SIG-M5 (cell line): ENCODE measurements around the gene PKD1L1.
"Not testable (repeated sequence)": the region's sequence is repeated elsewhere in the genome, so short reads cannot be mapped to it uniquely, and the experiment has no call there.

Experiments
- DNase-seq: peaks from one replicate; lab custom pipeline; 2025; lab: John Stamatoyannopoulos, UW

The PKD1L1 gene

DNA sequence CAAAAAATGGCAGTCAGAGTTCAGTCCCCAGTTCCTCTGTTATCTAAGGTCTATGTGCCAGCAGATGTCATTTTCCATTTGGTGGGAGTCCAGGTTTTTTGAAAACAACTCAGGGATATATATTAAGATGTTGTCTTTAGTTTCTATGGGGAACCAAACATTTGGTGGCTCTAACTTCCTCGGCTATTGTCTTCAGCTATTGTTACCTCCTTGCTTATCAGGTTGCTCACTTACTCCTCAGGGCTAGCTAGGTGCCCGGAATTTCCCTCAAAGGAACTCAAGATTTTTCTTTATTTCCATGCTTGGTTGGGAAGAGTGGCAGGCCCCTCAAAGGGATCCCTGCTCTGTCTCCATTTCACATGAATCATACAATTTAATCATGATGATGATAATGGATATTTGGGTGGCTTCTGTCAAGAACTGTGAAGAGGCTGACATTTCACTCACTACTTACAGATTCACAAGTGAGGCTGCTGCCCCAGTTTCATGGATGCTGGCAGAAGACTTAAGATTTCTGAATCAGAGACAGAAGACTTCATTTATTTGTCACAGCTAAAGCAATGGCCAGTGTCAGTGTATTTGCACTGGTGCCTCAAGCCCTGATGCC, 182.8 kb downstream of the PKD1L1 start:
- no peak for DNase-seq

DNA sequence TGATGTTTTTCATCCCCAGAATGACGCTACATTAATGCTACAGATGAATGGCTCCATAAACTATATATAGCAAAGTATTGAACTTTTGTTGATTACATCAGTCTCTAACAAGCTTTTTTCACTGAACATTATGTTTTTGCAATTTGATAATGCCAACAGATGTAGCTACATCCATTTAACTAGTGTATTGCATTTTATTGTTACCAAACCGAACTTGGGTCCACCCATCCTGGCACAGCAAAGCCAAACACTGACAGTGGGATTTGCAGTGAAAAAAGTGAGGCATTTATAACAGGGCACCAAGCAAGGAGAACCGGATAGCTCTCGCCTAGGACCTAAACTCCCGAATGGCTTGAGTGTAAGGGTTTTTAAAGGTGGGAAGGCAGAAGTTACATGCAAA, 183.5 kb downstream of the PKD1L1 start:
- no peak for DNase-seq

- no peak for DNase-seq
These were observed 184.9 kb downstream of the PKD1L1 start for GRCh38 chr7:47763063-47763974.

- no peak for DNase-seq
These were observed 185.6 kb downstream of the PKD1L1 start for GRCh38 chr7:47762746-47763062.

GRCh38 chr7:47762207-47762606, 186.1 kb downstream of the PKD1L1 start:
- no peak for DNase-seq

DNA sequence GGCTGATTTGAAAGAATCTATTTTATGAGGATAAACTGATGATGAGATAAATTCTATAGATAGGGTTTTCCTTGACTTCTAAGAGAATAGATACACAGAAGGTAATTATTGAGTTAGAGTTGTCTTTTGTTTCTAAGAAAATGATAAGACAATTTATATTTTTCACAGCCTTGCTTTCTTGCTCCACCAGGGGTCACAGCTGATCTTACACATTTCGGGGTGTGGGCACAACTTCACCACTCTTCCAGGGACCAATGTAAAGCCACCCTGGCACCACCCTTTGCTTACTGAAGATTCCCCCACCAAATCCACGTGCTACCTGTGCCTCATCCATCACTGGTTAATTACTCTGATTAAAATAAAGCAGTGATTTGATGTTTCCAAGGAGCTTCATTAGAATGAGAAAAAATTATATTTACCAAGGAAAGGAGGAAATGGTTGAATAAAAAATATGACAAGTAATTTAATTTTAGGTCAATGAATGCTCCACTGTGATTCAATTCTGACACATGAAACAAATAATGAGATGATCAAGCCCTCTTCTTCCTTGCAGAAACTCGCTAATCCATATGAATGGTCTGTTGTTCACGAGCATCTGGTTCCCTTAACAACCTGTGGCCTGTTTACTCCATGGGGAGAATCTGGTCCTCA, 189.1 kb downstream of the PKD1L1 start:
- no peak for DNase-seq

DNA sequence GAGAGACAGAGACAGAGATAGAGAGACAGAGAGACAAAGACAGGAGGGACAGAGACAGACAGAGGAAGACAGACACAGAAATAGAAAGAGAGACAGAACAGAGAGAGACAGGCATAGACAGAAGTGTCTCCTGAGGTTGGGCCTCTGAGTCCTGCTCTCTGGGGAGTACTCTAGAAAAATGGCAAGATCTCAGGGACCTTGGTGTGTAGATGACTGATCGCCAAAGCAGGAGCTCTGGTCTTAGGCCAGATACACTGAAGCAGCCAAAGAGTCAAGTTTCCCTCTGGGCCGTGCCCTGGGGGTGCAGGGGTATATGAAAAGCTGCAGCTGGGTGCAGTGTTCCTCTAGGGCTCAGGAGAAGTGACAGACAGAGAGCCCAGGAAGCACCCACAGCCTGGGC, 189.7 kb downstream of the PKD1L1 start:
- no peak for DNase-seq

DNA sequence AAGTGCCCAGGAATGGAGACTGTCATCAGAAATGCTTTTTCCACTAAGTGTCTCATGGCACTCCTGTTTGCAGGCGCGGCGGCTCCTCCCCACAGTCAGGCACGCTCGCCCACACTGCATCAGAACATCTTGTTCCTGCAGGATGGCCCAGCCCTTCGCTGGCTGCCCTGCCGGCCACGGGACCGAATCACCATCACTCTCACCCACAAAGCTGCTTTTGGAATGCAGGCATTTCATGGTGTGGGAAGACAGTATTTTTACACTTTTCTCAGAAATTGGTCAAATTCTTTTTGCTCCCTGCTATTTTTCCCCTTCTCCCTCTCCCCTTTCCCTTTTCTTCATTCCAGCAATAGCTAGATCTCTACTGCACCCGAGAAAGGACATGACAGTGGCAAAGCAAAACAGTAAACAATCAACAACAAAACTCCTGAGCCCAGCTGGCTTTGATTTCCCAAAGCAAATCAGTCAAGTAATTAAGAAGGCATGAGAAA, 190.3 kb downstream of the PKD1L1 start:
- no peak for DNase-seq

GRCh38 chr7:47756636-47757035, 191.6 kb downstream of the PKD1L1 start:
- no peak for DNase-seq

- no peak for DNase-seq
These were observed 193.0 kb downstream of the PKD1L1 start for GRCh38 chr7:47755248-47755647.

GRCh38 chr7:47751724-47752123, 196.5 kb downstream of the PKD1L1 start:
- not testable (repeated sequence) for DNase-seq

DNA sequence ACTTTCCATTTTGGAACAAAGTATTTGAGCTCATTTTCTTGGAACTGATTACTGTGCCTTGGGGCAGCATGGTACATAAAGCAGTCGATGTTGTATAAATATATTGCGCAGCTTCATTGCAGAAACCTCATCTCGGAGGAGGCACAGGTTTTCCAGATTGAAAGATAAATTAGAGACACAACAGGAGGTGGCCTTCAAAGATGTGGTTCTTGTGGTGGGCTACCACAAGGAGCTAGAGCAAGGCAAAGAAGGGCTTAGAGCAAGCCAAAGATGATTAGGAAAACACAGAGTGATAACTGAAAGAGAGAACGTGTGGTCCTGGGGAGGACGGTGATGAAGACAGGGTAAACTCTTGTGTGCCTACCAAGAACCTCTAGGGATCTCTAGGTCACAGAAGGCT, 197.2 kb downstream of the PKD1L1 start:
- DNase-seq, result no peak

GRCh38 chr7:47748041-47748440, 200.2 kb downstream of the PKD1L1 start:
- no peak for DNase-seq

- DNase-seq, result no peak
These were observed 201.1 kb downstream of the PKD1L1 start for GRCh38 chr7:47747160-47747559.

GRCh38 chr7:47746468-47746867, 201.8 kb downstream of the PKD1L1 start:
- DNase-seq, result no peak

- DNase-seq, result no peak
These were observed 203.4 kb downstream of the PKD1L1 start for GRCh38 chr7:47744883-47745282.

- no peak for DNase-seq
These were observed 204.2 kb downstream of the PKD1L1 start for GRCh38 chr7:47743965-47744591.

- no peak for DNase-seq
These were observed 206.3 kb downstream of the PKD1L1 start for GRCh38 chr7:47741984-47742383.

DNA sequence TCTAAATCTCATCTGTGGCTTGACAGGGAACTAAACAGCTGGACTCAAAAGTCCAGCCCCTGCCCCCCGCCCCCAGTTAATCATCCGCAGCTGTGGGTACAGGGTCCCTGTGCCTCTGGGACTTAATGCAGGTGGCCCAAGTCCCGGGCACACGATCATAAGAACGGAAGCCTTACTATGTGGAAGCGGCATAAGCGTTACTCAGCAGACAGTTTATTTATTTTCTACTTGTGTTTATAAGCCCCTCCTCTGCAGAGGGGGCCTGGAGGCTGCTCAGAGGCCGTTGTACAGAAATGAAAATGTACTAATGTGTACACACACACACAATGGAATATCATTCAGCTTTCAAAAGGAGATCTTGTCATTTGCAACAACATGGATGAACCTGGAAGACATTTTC, 208.4 kb downstream of the PKD1L1 start:
- DNase-seq, result no peak

DNA sequence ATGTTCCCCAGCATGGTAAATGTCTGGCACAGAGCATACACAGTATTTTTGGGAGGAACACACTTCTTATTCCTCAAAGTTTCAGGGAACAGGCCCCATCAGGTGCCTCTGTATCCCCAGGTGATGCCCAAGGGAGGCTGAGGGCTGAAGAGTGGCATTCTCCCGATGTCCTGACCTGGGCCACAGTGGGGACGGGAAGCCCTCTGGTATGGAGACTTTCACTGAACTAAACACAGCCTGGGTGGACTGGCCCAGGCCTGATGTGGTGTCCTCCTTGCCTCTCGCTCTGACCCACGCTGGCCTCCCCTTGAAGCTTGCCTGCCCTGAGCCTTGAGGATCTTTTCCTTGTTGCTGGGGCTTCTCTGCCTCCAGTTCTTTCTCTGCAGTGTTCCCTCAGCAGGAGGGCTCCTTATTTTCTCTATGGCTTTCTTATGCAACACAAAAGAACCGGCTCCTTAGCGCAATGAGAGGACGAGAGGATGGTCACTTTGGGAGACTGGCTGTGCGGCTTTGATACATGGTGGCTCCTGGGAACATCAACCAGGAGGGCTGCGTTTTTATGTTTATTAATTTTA, 208.9 kb downstream of the PKD1L1 start:
- DNase-seq, result no peak

DNA sequence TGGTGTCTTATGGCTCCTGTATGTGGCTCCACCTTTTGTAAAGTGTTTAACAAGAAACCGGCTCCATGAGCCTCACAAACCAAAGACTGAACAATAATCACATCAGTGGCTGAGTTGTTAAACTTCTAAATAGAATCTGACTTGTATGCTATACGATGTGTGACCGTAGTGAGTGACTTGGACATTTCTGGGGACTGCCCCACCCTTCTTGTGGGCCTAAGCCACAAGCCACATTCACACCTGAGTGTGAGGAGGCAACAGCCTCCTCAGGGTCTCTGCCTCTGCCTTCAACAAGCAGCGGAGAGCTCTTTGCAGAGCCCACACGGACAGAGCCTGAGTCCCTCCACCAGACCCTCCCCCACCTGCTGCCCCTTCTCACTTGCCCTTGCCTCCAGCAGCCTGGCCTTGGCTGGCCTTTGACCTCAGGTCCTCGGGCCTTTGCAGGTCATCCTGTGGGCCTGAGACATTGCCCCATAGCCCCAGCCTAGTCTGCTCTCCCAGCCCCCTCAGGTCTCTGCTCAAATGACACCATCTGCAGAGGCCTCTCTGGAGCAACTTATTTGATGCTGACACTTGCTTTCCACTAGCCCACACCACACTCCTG, 209.6 kb downstream of the PKD1L1 start:
- no peak for DNase-seq

- no peak for DNase-seq
These were observed 210.7 kb downstream of the PKD1L1 start for GRCh38 chr7:47737601-47738000.
